WTC11 (cell line): ENCODE data around the gene GAL3ST2. TPM values are rescaled to one million over a fixed set of nuclear protein-coding genes. Genes with fewer than 3 reads are reported as not detected.
A peak's percentile ranks its signal among the peaks of the same experiment; 100 is the strongest.

ENCODE experiments used
- ATAC-seq: fragments of 200-7000 bp; cut with Tn5 transposase; 2 replicates; pipeline ENCODE4 v1.10.0; 2021; ENCODE audit warnings: mild to moderate bottlenecking, moderate library complexity
- CTCF ChIA-PET: fragments of 300-600 bp; sonication (Branson Sonifier 250); formaldehyde crosslinking; loops from one replicate; lab custom pipeline; 2021; ENCODE audit warnings: antibody characterized with exemption; lab: Charles Lee
- POLR2A ChIA-PET: fragments of 350-600 bp; sonication (Branson Sonifier 250); formaldehyde crosslinking; loops from one replicate; lab custom pipeline; 2021; ENCODE audit warnings: antibody characterized with exemption; lab: Charles Lee
- DNase-seq: peaks from one replicate; pipeline ENCODE4 v3.0.0; 2021; ENCODE audit warnings: low spot score
- H3K27ac Mint-ChIP-seq: 2 replicates; pipeline ENCODE4 v1.8.0; 2021; ENCODE audit warnings: mixed read lengths
- H3K27me3 Mint-ChIP-seq: 2 replicates; pipeline ENCODE4 v1.8.0; 2021; ENCODE audit warnings: low read depth, mild to moderate bottlenecking, moderate library complexity, mixed read lengths
- H3K36me3 Mint-ChIP-seq: 2 replicates; pipeline ENCODE4 v1.8.0; 2021; ENCODE audit warnings: mixed read lengths
- H3K4me1 Mint-ChIP-seq: 2 replicates; pipeline ENCODE4 v1.8.0; 2022; ENCODE audit warnings: mixed read lengths
- H3K4me3 Mint-ChIP-seq: 2 replicates; pipeline ENCODE4 v1.8.0; 2021; ENCODE audit warnings: mild to moderate bottlenecking, moderate library complexity, mixed read lengths
- H3K9me3 Mint-ChIP-seq: 2 replicates; pipeline ENCODE4 v1.8.0; 2021; ENCODE audit warnings: mixed read lengths
- ATF2 ChIP-seq: sonication (generic); formaldehyde crosslinking; IDR thresholded peaks from 2 replicates; pipeline ENCODE4 v1.8.1; 2022; ENCODE audit warnings: low read depth, missing genetic modification reagents, borderline replicate concordance
- CREB1 ChIP-seq: sonication (generic); formaldehyde crosslinking; IDR thresholded peaks from 2 replicates; pipeline ENCODE4 v1.8.0; 2023; ENCODE audit warnings: mild to moderate bottlenecking, missing genetic modification reagents
- GABPB1 ChIP-seq: sonication (generic); formaldehyde crosslinking; IDR thresholded peaks from 2 replicates; pipeline ENCODE4 v1.8.1; 2023; ENCODE audit warnings: mild to moderate bottlenecking, missing genetic modification reagents
- HMGA2 ChIP-seq: fragments of 250-450 bp; sonication (Bioruptor Pico); IDR thresholded peaks from 2 replicates; pipeline ENCODE4 v1.4.0; 2021; ENCODE audit warnings: mild to moderate bottlenecking, moderate library complexity
- JAZF1 ChIP-seq: fragments of 250-450 bp; sonication (Bioruptor Pico); IDR thresholded peaks from 2 replicates; pipeline ENCODE4 v1.9.0; 2021; ENCODE audit warnings: moderate library complexity, mild to moderate bottlenecking, inconsistent platforms
- JUN ChIP-seq: sonication (generic); formaldehyde crosslinking; IDR thresholded peaks from 2 replicates; pipeline ENCODE4 v1.8.0; 2023; ENCODE audit warnings: mild to moderate bottlenecking, missing genetic modification reagents
- KAT7 ChIP-seq: sonication (generic); formaldehyde crosslinking; IDR thresholded peaks from 2 replicates; pipeline ENCODE4 v1.8.1; 2023; ENCODE audit warnings: missing genetic modification reagents, mild to moderate bottlenecking, borderline replicate concordance
- SMAD3 ChIP-seq: sonication (generic); formaldehyde crosslinking; IDR thresholded peaks from 2 replicates; pipeline ENCODE4 v1.8.0; 2022; ENCODE audit warnings: missing genetic modification reagents, mild to moderate bottlenecking, borderline replicate concordance
- SOX15 ChIP-seq: fragments of 250-450 bp; sonication (Bioruptor Pico); IDR thresholded peaks from 2 replicates; pipeline ENCODE4 v1.9.0; 2021; ENCODE audit warnings: mild to moderate bottlenecking
- TP53 ChIP-seq: sonication (generic); formaldehyde crosslinking; IDR thresholded peaks from 2 replicates; pipeline ENCODE4 v1.8.1; 2023; ENCODE audit warnings: mild to moderate bottlenecking, missing genetic modification reagents
- ZBTB21 ChIP-seq: sonication (generic); formaldehyde crosslinking; IDR thresholded peaks from 2 replicates; pipeline ENCODE4 v1.8.1; 2023; ENCODE audit warnings: mild to moderate bottlenecking, missing genetic modification reagents, borderline replicate concordance
- ZNF232 ChIP-seq: sonication (generic); formaldehyde crosslinking; IDR thresholded peaks from 2 replicates; pipeline ENCODE4 v1.8.0; 2022; ENCODE audit warnings: mild to moderate bottlenecking, missing genetic modification reagents
- ZNF396 ChIP-seq: fragments of 250-450 bp; sonication (Bioruptor Pico); IDR thresholded peaks from 2 replicates; pipeline ENCODE4 v1.8.0; 2021; ENCODE audit warnings: mild to moderate bottlenecking, moderate library complexity, borderline replicate concordance
- ZNF425 ChIP-seq: fragments of 250-450 bp; sonication (Bioruptor Pico); conservative IDR thresholded peaks from 2 replicates; pipeline ENCODE4 v1.9.0; 2021; ENCODE audit warnings: mild to moderate bottlenecking
- total RNA-seq: library from RNA; stranded (reverse); gene quantifications from 3 replicates; pipeline ENCODE4 v1.2.3, GENCODE V29; 2021
- TF ChIP-seq, protein P1 (sequence below): sonication (generic); formaldehyde crosslinking; IDR thresholded peaks from 2 replicates; pipeline ENCODE4 v1.8.0; 2023; ENCODE audit warnings: missing genetic modification reagents, mild to moderate bottlenecking, borderline replicate concordance
- TF ChIP-seq, protein P2 (sequence below): sonication (generic); formaldehyde crosslinking; IDR thresholded peaks from 2 replicates; pipeline ENCODE4 v1.8.1; 2023; ENCODE audit warnings: mild to moderate bottlenecking, missing genetic modification reagents
- TF ChIP-seq, protein P3 (sequence below): fragments of 200-600 bp; IDR thresholded peaks from 2 replicates; pipeline ENCODE4 v1.8.0; 2022; ENCODE audit warnings: antibody characterized with exemption
- TF ChIP-seq, protein P4 (sequence below): sonication (generic); formaldehyde crosslinking; IDR thresholded peaks from 2 replicates; pipeline ENCODE4 v1.8.1; 2023; ENCODE audit warnings: mild to moderate bottlenecking, missing genetic modification reagents, moderate library complexity

Gene GAL3ST2
- total RNA-seq, 1 experiment from 2014 or later: 0.98 TPM

DNA sequence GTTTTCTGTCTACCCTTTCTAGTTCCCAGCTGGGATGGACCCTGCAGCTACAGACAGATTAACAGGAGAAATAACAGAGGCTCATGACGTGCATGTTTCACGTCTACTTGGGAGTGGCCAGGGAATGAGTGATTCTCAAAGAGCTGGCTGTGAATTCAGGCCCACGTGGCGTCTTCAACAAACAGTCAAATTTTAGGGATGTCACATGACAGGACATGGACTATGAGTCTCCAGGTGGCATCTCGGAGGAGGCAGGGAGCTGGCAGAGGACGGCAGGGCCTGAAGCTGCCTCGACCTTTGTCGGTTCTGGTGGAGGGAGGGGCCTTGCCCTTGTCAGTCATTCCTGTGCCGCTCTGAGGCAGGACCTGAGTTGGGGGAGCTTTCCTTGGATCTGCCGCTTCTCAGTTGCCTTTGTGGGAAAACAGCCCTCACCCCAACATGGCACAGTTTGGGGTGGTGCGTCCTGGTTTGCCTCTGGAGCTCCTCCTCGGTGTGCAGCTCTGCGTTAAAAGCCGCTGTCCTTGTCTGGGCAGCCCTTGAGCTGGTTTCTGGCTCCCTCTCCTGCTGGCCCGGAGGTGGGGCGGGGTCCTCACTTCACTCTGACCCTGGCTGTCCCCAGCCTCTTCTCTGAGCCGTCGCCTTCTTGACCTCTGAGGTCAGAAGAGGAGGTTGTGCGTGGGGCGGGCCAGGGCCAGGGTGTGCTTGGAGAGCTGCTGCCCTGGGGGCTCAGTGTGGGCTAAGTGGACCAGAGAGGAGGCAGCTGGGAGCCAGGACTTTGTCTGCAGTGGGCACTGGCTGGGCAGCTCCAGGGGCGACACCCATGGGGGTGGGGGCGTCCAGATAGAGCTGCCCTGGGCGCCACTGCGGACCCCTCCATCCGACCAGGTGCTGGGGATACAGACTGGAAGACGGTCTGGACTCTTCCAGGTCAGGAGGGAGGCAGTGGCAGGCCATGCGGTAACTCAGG is 12.1 kb upstream of the GAL3ST2 start:
- Mint-ChIP-seq H3K4me1 (peaks cover 5% of the 10 kb centered on the region; the same call in 1 of the 2 replicates), H3K4me3 (no peak overlapping the region), H3K36me3 (peaks cover 13% of the 10 kb centered on the region), H3K27ac (no peak overlapping the region; the same call in 1 of the 2 replicates), H3K27me3 (peaks cover 3% of the 10 kb centered on the region; the same call in 1 of the 2 replicates), H3K9me3 (peaks cover 9% of the 10 kb centered on the region)
- CTCF ChIA-PET: interaction anchor here (0.7 to 1.7 kb wide), 5 partner anchors 31 to 114 kb away, joined by 3 to 12 read pairs (median 6); partner anchors contain the start of gene ING5
- POLR2A ChIA-PET: interaction anchor here (0.6 kb wide), 1 partner anchor 56 kb away, joined by 3 read pairs; no protein-coding TSS in a partner anchor
- DNase-seq (peak; percentile 27), ATAC-seq (peak; percentile 69)
- TF ChIP-seq GABPB1 (CRISPR knock-in tag) (no peak), ZBTB21 (CRISPR knock-in tag) (no peak), KAT7 (no peak)
- TF ChIP-seq, protein P1, sequence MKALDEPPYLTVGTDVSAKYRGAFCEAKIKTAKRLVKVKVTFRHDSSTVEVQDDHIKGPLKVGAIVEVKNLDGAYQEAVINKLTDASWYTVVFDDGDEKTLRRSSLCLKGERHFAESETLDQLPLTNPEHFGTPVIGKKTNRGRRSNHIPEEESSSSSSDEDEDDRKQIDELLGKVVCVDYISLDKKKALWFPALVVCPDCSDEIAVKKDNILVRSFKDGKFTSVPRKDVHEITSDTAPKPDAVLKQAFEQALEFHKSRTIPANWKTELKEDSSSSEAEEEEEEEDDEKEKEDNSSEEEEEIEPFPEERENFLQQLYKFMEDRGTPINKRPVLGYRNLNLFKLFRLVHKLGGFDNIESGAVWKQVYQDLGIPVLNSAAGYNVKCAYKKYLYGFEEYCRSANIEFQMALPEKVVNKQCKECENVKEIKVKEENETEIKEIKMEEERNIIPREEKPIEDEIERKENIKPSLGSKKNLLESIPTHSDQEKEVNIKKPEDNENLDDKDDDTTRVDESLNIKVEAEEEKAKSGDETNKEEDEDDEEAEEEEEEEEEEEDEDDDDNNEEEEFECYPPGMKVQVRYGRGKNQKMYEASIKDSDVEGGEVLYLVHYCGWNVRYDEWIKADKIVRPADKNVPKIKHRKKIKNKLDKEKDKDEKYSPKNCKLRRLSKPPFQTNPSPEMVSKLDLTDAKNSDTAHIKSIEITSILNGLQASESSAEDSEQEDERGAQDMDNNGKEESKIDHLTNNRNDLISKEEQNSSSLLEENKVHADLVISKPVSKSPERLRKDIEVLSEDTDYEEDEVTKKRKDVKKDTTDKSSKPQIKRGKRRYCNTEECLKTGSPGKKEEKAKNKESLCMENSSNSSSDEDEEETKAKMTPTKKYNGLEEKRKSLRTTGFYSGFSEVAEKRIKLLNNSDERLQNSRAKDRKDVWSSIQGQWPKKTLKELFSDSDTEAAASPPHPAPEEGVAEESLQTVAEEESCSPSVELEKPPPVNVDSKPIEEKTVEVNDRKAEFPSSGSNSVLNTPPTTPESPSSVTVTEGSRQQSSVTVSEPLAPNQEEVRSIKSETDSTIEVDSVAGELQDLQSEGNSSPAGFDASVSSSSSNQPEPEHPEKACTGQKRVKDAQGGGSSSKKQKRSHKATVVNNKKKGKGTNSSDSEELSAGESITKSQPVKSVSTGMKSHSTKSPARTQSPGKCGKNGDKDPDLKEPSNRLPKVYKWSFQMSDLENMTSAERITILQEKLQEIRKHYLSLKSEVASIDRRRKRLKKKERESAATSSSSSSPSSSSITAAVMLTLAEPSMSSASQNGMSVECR (CRISPR knock-in tag): no peak

- Mint-ChIP-seq H3K4me1 (peaks cover 17% of the 10 kb centered on the region), H3K27ac (no peak overlapping the region)
- TF ChIP-seq ZNF425: no peak
- no peak for TF ChIP-seq ZNF232 (CRISPR knock-in tag)
- TF ChIP-seq, protein P2, sequence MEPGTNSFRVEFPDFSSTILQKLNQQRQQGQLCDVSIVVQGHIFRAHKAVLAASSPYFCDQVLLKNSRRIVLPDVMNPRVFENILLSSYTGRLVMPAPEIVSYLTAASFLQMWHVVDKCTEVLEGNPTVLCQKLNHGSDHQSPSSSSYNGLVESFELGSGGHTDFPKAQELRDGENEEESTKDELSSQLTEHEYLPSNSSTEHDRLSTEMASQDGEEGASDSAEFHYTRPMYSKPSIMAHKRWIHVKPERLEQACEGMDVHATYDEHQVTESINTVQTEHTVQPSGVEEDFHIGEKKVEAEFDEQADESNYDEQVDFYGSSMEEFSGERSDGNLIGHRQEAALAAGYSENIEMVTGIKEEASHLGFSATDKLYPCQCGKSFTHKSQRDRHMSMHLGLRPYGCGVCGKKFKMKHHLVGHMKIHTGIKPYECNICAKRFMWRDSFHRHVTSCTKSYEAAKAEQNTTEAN (CRISPR knock-in tag): no peak
- TF ChIP-seq ZNF396 (CRISPR knock-in tag): no peak
- TF ChIP-seq ATF2 (CRISPR knock-in tag): no peak
- TF ChIP-seq, protein P3, sequence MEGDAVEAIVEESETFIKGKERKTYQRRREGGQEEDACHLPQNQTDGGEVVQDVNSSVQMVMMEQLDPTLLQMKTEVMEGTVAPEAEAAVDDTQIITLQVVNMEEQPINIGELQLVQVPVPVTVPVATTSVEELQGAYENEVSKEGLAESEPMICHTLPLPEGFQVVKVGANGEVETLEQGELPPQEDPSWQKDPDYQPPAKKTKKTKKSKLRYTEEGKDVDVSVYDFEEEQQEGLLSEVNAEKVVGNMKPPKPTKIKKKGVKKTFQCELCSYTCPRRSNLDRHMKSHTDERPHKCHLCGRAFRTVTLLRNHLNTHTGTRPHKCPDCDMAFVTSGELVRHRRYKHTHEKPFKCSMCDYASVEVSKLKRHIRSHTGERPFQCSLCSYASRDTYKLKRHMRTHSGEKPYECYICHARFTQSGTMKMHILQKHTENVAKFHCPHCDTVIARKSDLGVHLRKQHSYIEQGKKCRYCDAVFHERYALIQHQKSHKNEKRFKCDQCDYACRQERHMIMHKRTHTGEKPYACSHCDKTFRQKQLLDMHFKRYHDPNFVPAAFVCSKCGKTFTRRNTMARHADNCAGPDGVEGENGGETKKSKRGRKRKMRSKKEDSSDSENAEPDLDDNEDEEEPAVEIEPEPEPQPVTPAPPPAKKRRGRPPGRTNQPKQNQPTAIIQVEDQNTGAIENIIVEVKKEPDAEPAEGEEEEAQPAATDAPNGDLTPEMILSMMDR: no peak
- no peak for TF ChIP-seq GABPB1 (CRISPR knock-in tag)
- TF ChIP-seq SOX15: no peak
- TF ChIP-seq SMAD3 (CRISPR knock-in tag): no peak
- no peak for TF ChIP-seq TP53 (CRISPR knock-in tag)
- no peak for TF ChIP-seq JUN
- TF ChIP-seq JAZF1 (CRISPR knock-in tag): no peak
- TF ChIP-seq CREB1 (CRISPR knock-in tag): no peak
- TF ChIP-seq HMGA2 (CRISPR knock-in tag): no peak
- TF ChIP-seq, protein P4, sequence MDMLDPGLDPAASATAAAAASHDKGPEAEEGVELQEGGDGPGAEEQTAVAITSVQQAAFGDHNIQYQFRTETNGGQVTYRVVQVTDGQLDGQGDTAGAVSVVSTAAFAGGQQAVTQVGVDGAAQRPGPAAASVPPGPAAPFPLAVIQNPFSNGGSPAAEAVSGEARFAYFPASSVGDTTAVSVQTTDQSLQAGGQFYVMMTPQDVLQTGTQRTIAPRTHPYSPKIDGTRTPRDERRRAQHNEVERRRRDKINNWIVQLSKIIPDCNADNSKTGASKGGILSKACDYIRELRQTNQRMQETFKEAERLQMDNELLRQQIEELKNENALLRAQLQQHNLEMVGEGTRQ (CRISPR knock-in tag): no peak
- TF ChIP-seq, all 79 proteins: peak for 0
- CTCF ChIA-PET: no interaction called here
- no peak for ATAC-seq
- Mint-ChIP-seq H3K9me3 (no peaks in the 10 kb centered on the region), H3K27me3 (no peaks in the 10 kb centered on the region), H3K36me3 (no peaks in the 10 kb centered on the region), H3K4me3 (no peak overlapping the region)
- POLR2A ChIA-PET: no interaction called here
- DNase-seq: no peak
Observed at GRCh38 chr2:241767464-241768250, 9.0 kb upstream of the GAL3ST2 start.
